Vagina (tissue), 2 donors: Measurements from ENCODE around the gene HERC4. TPM values are rescaled to one million over a fixed set of nuclear protein-coding genes. Genes with fewer than 3 reads are reported as not detected.

Source experiments
- DNase-seq, 2 donors: peaks; one replicate each; pipeline ENCODE4 v3.0.0-alpha.2; 2017; ENCODE audit errors: extremely low spot score in 2 of 2
- H3K27ac ChIP-seq: fragments of 200-600 bp; sonication (generic); one replicate; pipeline ENCODE4 v1.5.1; 2019
- H3K27me3 ChIP-seq: fragments of 200-600 bp; sonication (generic); one replicate; pipeline ENCODE4 v1.5.1; 2019
- H3K36me3 ChIP-seq, 2 donors: fragments of 200-600 bp; sonication (generic); one replicate each; pipeline ENCODE4 v1.5.1; 2017 to 2019
- H3K4me1 ChIP-seq: fragments of 200-600 bp; sonication (generic); one replicate; pipeline ENCODE4 v1.5.1; 2019
- H3K4me3 ChIP-seq, 2 donors: fragments of 200-600 bp; sonication (generic); 1 replicate in 1 of 2; 2 replicates in 1 of 2; pipeline ENCODE4 v1.5.1; 2016 to 2019
- H3K9me3 ChIP-seq: fragments of 200-600 bp; sonication (generic); one replicate; pipeline ENCODE4 v1.5.1; 2019
- POLR2A ChIP-seq, 2 donors: fragments of 450-650 bp; IDR thresholded peaks; one replicate each; pipeline ENCODE4 v1.6.1; 2017; ENCODE audit warnings: antibody characterized with exemption in 2 of 2, mild to moderate bottlenecking in 2 of 2, moderate library complexity in 2 of 2
- POLR2AphosphoS5 ChIP-seq, 2 donors: sonication (generic); formaldehyde crosslinking; IDR thresholded peaks; one replicate each; pipeline ENCODE4 v1.9.0; 2017; ENCODE audit warnings: antibody characterized with exemption in 2 of 2, mild to moderate bottlenecking in 2 of 2, low read depth in 1 of 2; ENCODE audit not compliant: insufficient read depth in 1 of 2
- intact Hi-C: fragments of 100-400 bp; cut with DNase I; formaldehyde crosslinking; loops from one replicate; pipeline ENCODE4 v1.15.1; 2023
- total RNA-seq: library from RNA; depleted of rRNA; stranded (reverse); fragments of >200 nt; gene quantifications from one replicate; pipeline ENCODE4 v1.2.3, GENCODE V29; 2016
- TF ChIP-seq, protein P1 (sequence below), 3 experiments: fragments of 450-650 bp in 2 of 3; fragments of 200-600 bp in 1 of 3; sonication (generic) in 1 of 3; IDR thresholded peaks; one replicate each; pipeline ENCODE4 v1.5.1; 2017 to 2019; ENCODE audit warnings: antibody characterized with exemption in 3 of 3, mild to moderate bottlenecking in 2 of 3, moderate library complexity in 2 of 3

HERC4 gene
- total RNA-seq, 1 donor from 2014 or later = 47.9 TPM

DNA sequence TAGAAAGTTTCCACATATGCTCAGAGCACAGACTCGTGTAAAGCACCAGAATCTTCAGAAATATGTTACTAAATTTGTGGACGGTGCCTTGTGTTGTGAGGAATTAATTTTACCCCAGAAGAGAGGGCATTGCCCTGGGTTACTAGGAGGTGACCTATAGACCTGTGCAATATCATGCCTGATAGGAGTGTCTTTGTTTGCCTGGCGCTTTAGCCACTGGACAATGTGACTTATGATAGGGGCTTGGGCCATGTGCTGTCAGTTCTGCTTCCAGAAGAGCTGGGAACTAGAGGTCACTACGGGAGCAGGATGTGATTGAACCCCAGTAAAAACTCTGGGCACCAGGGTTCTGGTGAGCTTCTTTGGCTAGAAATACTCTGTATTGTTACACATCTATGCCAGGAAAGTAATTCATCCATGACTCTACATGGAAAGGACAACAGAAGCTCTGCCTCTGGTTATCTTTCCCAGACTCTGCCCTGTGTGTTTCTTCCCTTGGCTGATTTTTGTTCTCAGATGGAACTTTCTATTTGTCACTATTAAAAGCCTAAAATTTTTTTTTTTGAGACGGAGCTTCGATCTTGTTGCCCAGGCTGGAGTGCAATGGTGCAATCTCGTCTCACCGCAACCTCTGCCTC is 115.1 kb downstream of the HERC4 start:
- no peak overlapping the region for H3K4me3 ChIP-seq
- no peaks in the 10 kb centered on the region for H3K4me1 ChIP-seq
- H3K9me3 ChIP-seq = no peaks in the 10 kb centered on the region
- TF ChIP-seq POLR2A (IDR thresholded peaks at IDR 0.05) (no peak), POLR2AphosphoS5 (IDR thresholded peaks at IDR 0.05; ENCODE audit: insufficient read depth in 1 of 2, low read depth in 1 of 2) (no peak)
- TF ChIP-seq, protein P1, sequence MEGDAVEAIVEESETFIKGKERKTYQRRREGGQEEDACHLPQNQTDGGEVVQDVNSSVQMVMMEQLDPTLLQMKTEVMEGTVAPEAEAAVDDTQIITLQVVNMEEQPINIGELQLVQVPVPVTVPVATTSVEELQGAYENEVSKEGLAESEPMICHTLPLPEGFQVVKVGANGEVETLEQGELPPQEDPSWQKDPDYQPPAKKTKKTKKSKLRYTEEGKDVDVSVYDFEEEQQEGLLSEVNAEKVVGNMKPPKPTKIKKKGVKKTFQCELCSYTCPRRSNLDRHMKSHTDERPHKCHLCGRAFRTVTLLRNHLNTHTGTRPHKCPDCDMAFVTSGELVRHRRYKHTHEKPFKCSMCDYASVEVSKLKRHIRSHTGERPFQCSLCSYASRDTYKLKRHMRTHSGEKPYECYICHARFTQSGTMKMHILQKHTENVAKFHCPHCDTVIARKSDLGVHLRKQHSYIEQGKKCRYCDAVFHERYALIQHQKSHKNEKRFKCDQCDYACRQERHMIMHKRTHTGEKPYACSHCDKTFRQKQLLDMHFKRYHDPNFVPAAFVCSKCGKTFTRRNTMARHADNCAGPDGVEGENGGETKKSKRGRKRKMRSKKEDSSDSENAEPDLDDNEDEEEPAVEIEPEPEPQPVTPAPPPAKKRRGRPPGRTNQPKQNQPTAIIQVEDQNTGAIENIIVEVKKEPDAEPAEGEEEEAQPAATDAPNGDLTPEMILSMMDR (IDR thresholded peaks at IDR 0.05) = no peak
- DNase-seq = no peak
- H3K27ac ChIP-seq = no peak overlapping the region
- H3K36me3 ChIP-seq = peaks cover 0 to 4% of the 10 kb centered on the region in 2 donors
- intact Hi-C loops = no loop called here
- no peaks in the 10 kb centered on the region for H3K27me3 ChIP-seq

DNA sequence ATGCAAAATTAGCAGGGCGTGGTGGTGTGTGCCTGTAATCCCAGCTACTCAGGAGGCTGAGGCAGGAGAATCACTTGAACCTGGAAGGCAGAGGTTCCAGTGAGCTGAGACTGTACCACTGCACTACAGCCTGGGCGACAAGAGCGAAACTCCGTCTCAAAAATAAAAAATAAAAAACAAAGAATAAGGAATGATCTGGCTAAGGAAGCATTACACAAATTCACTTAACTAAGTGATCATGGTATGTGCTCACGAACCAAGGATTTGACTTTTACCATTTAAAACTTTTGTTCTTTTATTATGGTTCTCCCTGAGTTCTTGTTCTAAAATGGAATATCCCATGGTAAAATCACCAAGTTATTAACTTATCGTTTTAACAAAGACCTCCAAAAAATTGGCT is 119.5 kb downstream of the HERC4 start:
- DNase-seq = no peak
- TF ChIP-seq POLR2A (IDR thresholded peaks at IDR 0.05) = no peak
- TF ChIP-seq, protein P1 (IDR thresholded peaks at IDR 0.05) = no peak
- TF ChIP-seq POLR2AphosphoS5 (IDR thresholded peaks at IDR 0.05; ENCODE audit: insufficient read depth in 1 of 2, low read depth in 1 of 2) = no peak
- H3K4me3 ChIP-seq = no peak overlapping the region
- intact Hi-C loops = no loop called here
- H3K36me3 ChIP-seq = peaks cover 0 to 17% of the 10 kb centered on the region in 2 donors
- H3K9me3 ChIP-seq = no peaks in the 10 kb centered on the region
- no peaks in the 10 kb centered on the region for H3K27me3 ChIP-seq
- no peak overlapping the region for H3K27ac ChIP-seq
- H3K4me1 ChIP-seq = no peaks in the 10 kb centered on the region

DNA sequence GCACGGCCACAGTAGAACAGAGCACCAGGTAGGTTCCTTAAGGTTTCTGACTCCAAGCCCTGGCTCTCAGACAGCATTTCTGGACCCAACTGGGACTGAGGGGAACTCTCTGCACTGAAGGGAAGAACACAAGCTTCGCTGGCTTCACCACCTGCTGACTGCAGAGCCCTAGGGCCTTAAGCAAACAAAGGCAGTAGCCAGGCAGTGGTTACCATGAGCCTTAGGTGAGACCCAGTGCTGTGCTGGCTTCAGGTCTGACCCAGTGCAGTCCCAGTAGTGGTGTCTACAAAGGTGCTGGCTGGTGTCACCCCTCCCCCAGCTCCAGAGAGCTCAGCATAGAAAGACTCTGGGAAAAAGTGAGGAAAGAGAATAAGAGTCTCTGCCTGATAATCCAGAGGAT is 131.2 kb downstream of the HERC4 start:
- no peak for DNase-seq
- no peaks in the 10 kb centered on the region for H3K27me3 ChIP-seq
- no peak overlapping the region for H3K27ac ChIP-seq
- H3K9me3 ChIP-seq = no peaks in the 10 kb centered on the region
- H3K4me1 ChIP-seq = no peaks in the 10 kb centered on the region
- intact Hi-C loops = no loop called here
- peaks cover 0 to 38% of the 10 kb centered on the region in 2 donors for H3K36me3 ChIP-seq
- no peak for TF ChIP-seq POLR2A (IDR thresholded peaks at IDR 0.05)
- no peak for TF ChIP-seq POLR2AphosphoS5 (IDR thresholded peaks at IDR 0.05; ENCODE audit: insufficient read depth in 1 of 2, low read depth in 1 of 2)
- TF ChIP-seq, protein P1 (IDR thresholded peaks at IDR 0.05) = no peak
- H3K4me3 ChIP-seq = no peak overlapping the region

DNA sequence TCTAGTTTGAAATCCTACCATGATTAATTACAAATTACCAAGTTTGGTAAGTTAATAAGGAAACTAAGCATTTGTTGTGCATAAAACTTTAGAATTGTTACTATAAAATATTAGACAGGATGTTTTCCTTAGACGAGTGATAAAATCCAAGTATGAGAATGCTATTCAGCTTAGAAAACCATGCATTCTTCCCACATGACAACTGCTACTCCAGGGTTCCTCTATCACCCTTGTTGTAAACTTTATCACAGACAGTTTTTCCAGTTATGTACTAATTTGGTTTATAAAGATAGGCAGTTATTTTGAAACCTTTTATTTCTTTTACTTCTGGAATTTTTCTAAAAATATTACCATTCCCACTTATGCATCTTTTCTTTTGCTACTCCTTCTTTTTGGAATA is 138.7 kb downstream of the HERC4 start:
- DNase-seq = no peak
- no peak overlapping the region for H3K27ac ChIP-seq
- H3K4me3 ChIP-seq = no peak overlapping the region
- H3K27me3 ChIP-seq = no peaks in the 10 kb centered on the region
- no peaks in the 10 kb centered on the region for H3K9me3 ChIP-seq
- peaks cover 0 to 37% of the 10 kb centered on the region in 2 donors for H3K36me3 ChIP-seq
- TF ChIP-seq POLR2A (IDR thresholded peaks at IDR 0.05) (no peak), POLR2AphosphoS5 (IDR thresholded peaks at IDR 0.05; ENCODE audit: insufficient read depth in 1 of 2, low read depth in 1 of 2) (no peak)
- TF ChIP-seq, protein P1 (IDR thresholded peaks at IDR 0.05) = no peak
- H3K4me1 ChIP-seq = no peaks in the 10 kb centered on the region
- intact Hi-C loops = no loop called here

DNA sequence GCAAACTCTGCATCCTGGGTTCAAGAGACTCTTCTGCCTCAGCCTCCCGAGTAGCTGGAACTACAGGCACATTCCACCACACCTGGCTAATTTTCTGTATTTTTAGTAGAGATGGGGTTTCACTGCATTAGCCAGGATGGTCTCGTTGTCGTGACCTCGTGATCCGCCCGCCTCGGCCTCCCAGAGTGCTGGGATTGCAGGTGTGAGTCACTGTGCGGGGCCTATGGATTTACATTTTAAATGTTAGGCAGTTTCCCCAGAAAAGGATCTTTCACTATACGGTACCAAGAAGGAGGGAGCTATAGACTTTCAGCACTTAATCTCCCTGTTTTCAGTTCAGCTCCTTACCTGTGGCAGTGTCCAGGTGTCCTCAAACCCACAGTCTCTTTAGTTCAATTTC is 139.9 kb downstream of the HERC4 start:
- Histone ChIP-seq H3K4me1 (no peaks in the 10 kb centered on the region), H3K4me3 (no peak overlapping the region), H3K9me3 (no peaks in the 10 kb centered on the region), H3K36me3 (peaks cover 0 to 40% of the 10 kb centered on the region in 2 donors), H3K27ac (no peak overlapping the region), H3K27me3 (no peaks in the 10 kb centered on the region)
- TF ChIP-seq POLR2A (IDR thresholded peaks at IDR 0.05) = no peak
- no peak for TF ChIP-seq POLR2AphosphoS5 (IDR thresholded peaks at IDR 0.05; ENCODE audit: insufficient read depth in 1 of 2, low read depth in 1 of 2)
- TF ChIP-seq, protein P1 (IDR thresholded peaks at IDR 0.05) = no peak
- no peak for DNase-seq
- intact Hi-C loops = no loop called here
